Jurkat, Clone E6-1 (cell line): Measurements from ENCODE around the gene KASH5.
A peak's percentile ranks its signal among the peaks of the same experiment; 100 is the strongest.
"Not testable (repeated sequence)": the region's sequence is repeated elsewhere in the genome, so short reads cannot be mapped to it uniquely, and the experiment has no call there.

Experiments used
- DNase-seq: peaks from one replicate; pipeline ENCODE4 v3.0.0-alpha.2; 2011; ENCODE audit warnings: low read depth, low spot score
- H3K4me3 ChIP-seq: 2 replicates; pipeline ENCODE4 v1.5.1; 2011; ENCODE audit warnings: mild to moderate bottlenecking, low read length, control low read depth, moderate library complexity

KASH5 gene

GRCh38 chr19:49431330-49431749 lies 43.3 kb downstream of the KASH5 start:
- H3K4me3 ChIP-seq = no peak overlapping the region
- DNase-seq = no peak

GRCh38 chr19:49432141-49433073 lies 44.4 kb downstream of the KASH5 start:
- DNase-seq = no peak
- no peak overlapping the region for H3K4me3 ChIP-seq

GRCh38 chr19:49433240-49433901 lies 45.3 kb downstream of the KASH5 start:
- DNase-seq = no peak
- no peak overlapping the region for H3K4me3 ChIP-seq

- H3K4me3 ChIP-seq = no peak overlapping the region
- DNase-seq = no peak
Observed at GRCh38 chr19:49434907-49435583, 47.0 kb downstream of the KASH5 start.

- no peak for DNase-seq
Observed at GRCh38 chr19:49435670-49436069, 47.6 kb downstream of the KASH5 start.

GRCh38 chr19:49436381-49437017 lies 48.5 kb downstream of the KASH5 start:
- DNase-seq = peak; percentile 55
- H3K4me3 ChIP-seq = no peak overlapping the region

More at GRCh38 chr19:49435670-49436069, 47.6 kb downstream of the KASH5 start:
- no peak overlapping the region for H3K4me3 ChIP-seq

GRCh38 chr19:49437231-49437630 lies 49.2 kb downstream of the KASH5 start:
- H3K4me3 ChIP-seq = no peak overlapping the region

GRCh38 chr19:49438261-49438660 lies 50.2 kb downstream of the KASH5 start:
- no peak overlapping the region for H3K4me3 ChIP-seq
- DNase-seq = no peak

More at GRCh38 chr19:49437231-49437630, 49.2 kb downstream of the KASH5 start:
- DNase-seq = no peak

- no peak for DNase-seq
- H3K4me3 ChIP-seq = no peak overlapping the region
Observed at GRCh38 chr19:49439836-49440235, 51.8 kb downstream of the KASH5 start.

GRCh38 chr19:49440439-49441209 lies 52.6 kb downstream of the KASH5 start:
- DNase-seq = no peak
- H3K4me3 ChIP-seq = no peak overlapping the region

- H3K4me3 ChIP-seq = peak within 1 kb of the TSS; percentile 62; the same call in 1 of the 2 replicates
- DNase-seq = no peak
Observed at GRCh38 chr19:49441210-49441959, 53.3 kb downstream of the KASH5 start, which contains the start of gene SLC17A7. TSS of gene SLC17A7 (minus strand) at chr19:49441527. CDS start at chr19:49441379, 148 bp downstream.

GRCh38 chr19:49441960-49442350 lies 53.9 kb downstream of the KASH5 start:
- H3K4me3 ChIP-seq = no peak overlapping the region
- no peak for DNase-seq

- DNase-seq = no peak
- H3K4me3 ChIP-seq = peak overlapping the region; percentile 62
Observed at GRCh38 chr19:49442354-49442753, 54.3 kb downstream of the KASH5 start.

GRCh38 chr19:49442771-49443365 lies 54.8 kb downstream of the KASH5 start:
- H3K4me3 ChIP-seq = peak overlapping the region; percentile 62
- DNase-seq = no peak

- H3K4me3 ChIP-seq = peak overlapping the region; percentile 62
- DNase-seq = peak; percentile 90
Observed at GRCh38 chr19:49443366-49444099, 55.5 kb downstream of the KASH5 start.

GRCh38 chr19:49444100-49444700 lies 56.2 kb downstream of the KASH5 start:
- DNase-seq = not testable (repeated sequence)
- H3K4me3 ChIP-seq = 0 out of 2 replicates have a peak overlapping the region, but pooled peaks have one; percentile 62
